ACC112 (cell line): ENCODE results near the gene PGBD1.
"Not testable (repeated sequence)": the region's sequence is repeated elsewhere in the genome, so short reads cannot be mapped to it uniquely, and the experiment has no call there.

Experiments
- H2AFZ ChIP-seq: fragments of 200-600 bp; sonication (generic); one replicate; pipeline ENCODE4 v1.6.0; 2017; ENCODE audit warnings: antibody characterized with exemption, low read length; ENCODE audit not compliant: unreplicated experiment
- H3K27ac ChIP-seq: fragments of 200-600 bp; sonication (generic); 2 replicates; pipeline ENCODE4 v1.5.1; 2014; ENCODE audit warnings: low read depth, mild to moderate bottlenecking, antibody characterized with exemption, low read length, moderate library complexity
- H3K27me3 ChIP-seq: fragments of 200-600 bp; sonication (generic); 2 replicates; pipeline ENCODE4 v1.6.1; 2014; ENCODE audit warnings: mild to moderate bottlenecking, antibody characterized with exemption, low read length, moderate library complexity, mixed read lengths; ENCODE audit not compliant: insufficient read depth
- H3K36me3 ChIP-seq: fragments of 200-600 bp; sonication (generic); 2 replicates; pipeline ENCODE4 v1.6.1; 2016; ENCODE audit warnings: mild to moderate bottlenecking, antibody characterized with exemption, low read length, moderate library complexity, mixed read lengths; ENCODE audit not compliant: insufficient read depth
- H3K4me1 ChIP-seq: fragments of 200-600 bp; sonication (generic); one replicate; pipeline ENCODE4 v1.6.1; 2016; ENCODE audit warnings: low read length, mixed read lengths; ENCODE audit not compliant: insufficient read depth, unreplicated experiment, control insufficient read depth
- H3K4me3 ChIP-seq: fragments of 200-600 bp; sonication (generic); 2 replicates; pipeline ENCODE4 v1.5.1; 2014; ENCODE audit warnings: mild to moderate bottlenecking, low read depth, low read length
- H3K79me2 ChIP-seq: fragments of 200-600 bp; sonication (generic); one replicate; pipeline ENCODE4 v1.6.0; 2016; ENCODE audit warnings: low read length; ENCODE audit not compliant: control insufficient read depth, unreplicated experiment, insufficient read depth

The PGBD1 gene

GRCh38 chr6:28312939-28313338 is 31.6 kb downstream of the PGBD1 start:
- H3K36me3 ChIP-seq = no peaks in the 10 kb centered on the region
- H3K4me1 ChIP-seq = peaks cover 6% of the 10 kb centered on the region
- no peak overlapping the region for H2AFZ ChIP-seq
- no peaks in the 10 kb centered on the region for H3K79me2 ChIP-seq
- H3K27ac ChIP-seq = no peak overlapping the region
- no peaks in the 10 kb centered on the region for H3K27me3 ChIP-seq
- H3K4me3 ChIP-seq = no peak overlapping the region

GRCh38 chr6:28315628-28316027 is 34.3 kb downstream of the PGBD1 start:
- H3K4me3 ChIP-seq = no peak overlapping the region
- H3K4me1 ChIP-seq = peaks cover 6% of the 10 kb centered on the region
- H3K36me3 ChIP-seq = no peaks in the 10 kb centered on the region
- H2AFZ ChIP-seq = no peak overlapping the region
- no peaks in the 10 kb centered on the region for H3K27me3 ChIP-seq
- no peak overlapping the region for H3K27ac ChIP-seq
- no peaks in the 10 kb centered on the region for H3K79me2 ChIP-seq

GRCh38 chr6:28317866-28318265 is 36.5 kb downstream of the PGBD1 start:
- not testable (repeated sequence) for H3K27me3 ChIP-seq, H3K27ac ChIP-seq, H2AFZ ChIP-seq, H3K4me3 ChIP-seq, H3K36me3 ChIP-seq, H3K4me1 ChIP-seq, H3K79me2 ChIP-seq

- no peak overlapping the region for H2AFZ ChIP-seq
- no peaks in the 10 kb centered on the region for H3K36me3 ChIP-seq
- no peak overlapping the region for H3K27ac ChIP-seq
- no peak overlapping the region for H3K4me3 ChIP-seq
- peaks cover 7% of the 10 kb centered on the region; the same call in 1 of the 2 replicates for H3K27me3 ChIP-seq
- no peaks in the 10 kb centered on the region for H3K4me1 ChIP-seq
- H3K79me2 ChIP-seq = no peaks in the 10 kb centered on the region
Measured at GRCh38 chr6:28322661-28323060, 41.3 kb downstream of the PGBD1 start.

GRCh38 chr6:28323813-28324424 is 42.5 kb downstream of the PGBD1 start:
- Histone ChIP-seq H3K27me3 (peaks cover 7% of the 10 kb centered on the region; the same call in 1 of the 2 replicates), H3K4me3 (no peak overlapping the region), H3K36me3 (no peaks in the 10 kb centered on the region), H3K4me1 (no peaks in the 10 kb centered on the region), H3K27ac (no peak overlapping the region), H3K79me2 (no peaks in the 10 kb centered on the region), H2AFZ (no peak overlapping the region)

- H3K4me3 ChIP-seq = no peak overlapping the region
- no peaks in the 10 kb centered on the region for H3K79me2 ChIP-seq
- no peak overlapping the region for H3K27ac ChIP-seq
- H3K4me1 ChIP-seq = no peaks in the 10 kb centered on the region
- no peak overlapping the region for H2AFZ ChIP-seq
- peaks cover 4% of the 10 kb centered on the region; the same call in 1 of the 2 replicates for H3K27me3 ChIP-seq
- no peaks in the 10 kb centered on the region for H3K36me3 ChIP-seq
Measured at GRCh38 chr6:28326371-28326948, 45.1 kb downstream of the PGBD1 start.

- no peak overlapping the region for H3K4me3 ChIP-seq
- H3K4me1 ChIP-seq = no peaks in the 10 kb centered on the region
- H3K27me3 ChIP-seq = no peaks in the 10 kb centered on the region
- H3K36me3 ChIP-seq = no peaks in the 10 kb centered on the region
- H3K79me2 ChIP-seq = no peaks in the 10 kb centered on the region
- H3K27ac ChIP-seq = no peak overlapping the region
- H2AFZ ChIP-seq = no peak overlapping the region
Measured at GRCh38 chr6:28330041-28330440, 48.7 kb downstream of the PGBD1 start.

GRCh38 chr6:28333047-28333446 is 51.7 kb downstream of the PGBD1 start:
- H3K4me1 ChIP-seq = peaks cover 7% of the 10 kb centered on the region
- H3K27ac ChIP-seq = no peak overlapping the region
- no peak overlapping the region for H3K4me3 ChIP-seq
- H3K79me2 ChIP-seq = no peaks in the 10 kb centered on the region
- no peaks in the 10 kb centered on the region for H3K36me3 ChIP-seq
- no peak overlapping the region for H2AFZ ChIP-seq
- H3K27me3 ChIP-seq = no peaks in the 10 kb centered on the region

GRCh38 chr6:28333599-28334018 is 52.2 kb downstream of the PGBD1 start:
- H3K27me3 ChIP-seq = no peaks in the 10 kb centered on the region
- H2AFZ ChIP-seq = no peak overlapping the region
- H3K36me3 ChIP-seq = no peaks in the 10 kb centered on the region
- H3K4me1 ChIP-seq = peaks cover 7% of the 10 kb centered on the region
- H3K79me2 ChIP-seq = no peaks in the 10 kb centered on the region
- H3K27ac ChIP-seq = no peak overlapping the region
- H3K4me3 ChIP-seq = no peak overlapping the region

- Histone ChIP-seq H3K27ac (no peak overlapping the region), H3K4me1 (peaks cover 7% of the 10 kb centered on the region), H3K79me2 (no peaks in the 10 kb centered on the region), H2AFZ (no peak overlapping the region), H3K27me3 (no peaks in the 10 kb centered on the region), H3K36me3 (no peaks in the 10 kb centered on the region), H3K4me3 (no peak overlapping the region)
Measured at GRCh38 chr6:28334286-28335039, 53.1 kb downstream of the PGBD1 start.
